Panc1 (cell line): ENCODE results near the gene ATP5IF1. TPM values are rescaled to one million over a fixed set of nuclear protein-coding genes. Genes with fewer than 3 reads are reported as not detected.

Experiments
- ATAC-seq: fragments of 200-7000 bp; cut with Tn5 transposase; 2 replicates; pipeline ENCODE4 v1.9.1; 2020; ENCODE audit warnings: mild to moderate bottlenecking, moderate library complexity
- BruUV-seq: library from RNA; stranded (reverse); fragments of 400-500 nt; replicated peaks from 2 replicates; lab custom pipeline; 2021; lab: Mats Ljungman, UMichigan
- CTCF ChIA-PET: fragments of 300-600 bp; sonication (Branson Sonifier 250); formaldehyde crosslinking; loops from one replicate; lab custom pipeline; 2022; ENCODE audit warnings: antibody characterized with exemption; lab: Charles Lee
- POLR2A ChIA-PET: fragments of 300-600 bp; sonication (Branson Sonifier 250); formaldehyde crosslinking; loops from one replicate; lab custom pipeline; 2022; ENCODE audit warnings: antibody characterized with exemption; lab: Charles Lee
- DNase-seq: peaks from one replicate; pipeline ENCODE4 v3.0.0-alpha.2; 2010; ENCODE audit warnings: low read depth, low spot score
- H3K27ac ChIP-seq: 2 replicates; pipeline ENCODE4 v1.5.1; 2011; ENCODE audit warnings: mild to moderate bottlenecking, low read length, inconsistent platforms
- H3K27me3 ChIP-seq: fragments of 200-500 bp; sonication (Bioruptor generic); 2 replicates; pipeline ENCODE4 v1.6.0; 2014; ENCODE audit warnings: low read length, inconsistent platforms; ENCODE audit not compliant: control insufficient read depth, insufficient read depth
- H3K36me3 ChIP-seq: fragments of 200-500 bp; sonication (Bioruptor generic); 2 replicates; pipeline ENCODE4 v1.5.1; 2014; ENCODE audit warnings: inconsistent platforms, mild to moderate bottlenecking, low read length, moderate library complexity; ENCODE audit not compliant: control insufficient read depth, insufficient read depth
- H3K4me1 ChIP-seq: 2 replicates; pipeline ENCODE4 v1.5.1; 2011; ENCODE audit warnings: inconsistent platforms, mild to moderate bottlenecking, low read length, moderate library complexity; ENCODE audit not compliant: control insufficient read depth, insufficient read depth
- H3K4me3 ChIP-seq, 2 experiments: 2 replicates each; pipeline ENCODE4 v1.5.1; 2011 to 2012; ENCODE audit warnings: low read depth in 2 of 2, low read length in 2 of 2, mild to moderate bottlenecking in 2 of 2, inconsistent platforms in 1 of 2, moderate library complexity in 1 of 2
- H3K9me3 ChIP-seq: fragments of 200-500 bp; sonication (Bioruptor generic); 2 replicates; pipeline ENCODE4 v1.5.1; 2014; ENCODE audit warnings: low read depth, mild to moderate bottlenecking, inconsistent platforms, low read length, moderate library complexity; ENCODE audit not compliant: control insufficient read depth, insufficient read depth
- CTCF ChIP-seq: fragments of 450-650 bp; IDR thresholded peaks from 2 replicates; pipeline ENCODE4 v1.5.1; 2017; ENCODE audit warnings: mild to moderate bottlenecking
- POLR2AphosphoS5 ChIP-seq: IDR thresholded peaks from 2 replicates; pipeline ENCODE4 v1.6.1; 2012; ENCODE audit warnings: mild to moderate bottlenecking, low read depth, low read length, moderate library complexity
- REST ChIP-seq, 2 experiments: IDR thresholded peaks; 2 replicates each; pipeline ENCODE4 v1.6.1; 2011 to 2012; ENCODE audit warnings: low read depth in 2 of 2, control low read depth in 1 of 2, low read length in 1 of 2, mild to moderate bottlenecking in 1 of 2, moderate library complexity in 1 of 2; ENCODE audit not compliant: insufficient read depth in 1 of 2
- SIN3A ChIP-seq: IDR thresholded peaks from 2 replicates; pipeline ENCODE4 v1.6.1; 2012; ENCODE audit warnings: low read depth, mild to moderate bottlenecking, low read length, moderate library complexity, borderline replicate concordance; ENCODE audit not compliant: insufficient read depth
- in situ Hi-C: cut with HindIII; loops from 2 replicates; pipeline ENCODE4 v1.10.0; 2016; ENCODE audit warnings: low sequenced_read_pairs, low pct_unique_long_range_greater_than_20kb
- intact Hi-C: fragments of 100-400 bp; cut with micrococcal nuclease; formaldehyde crosslinking; loops from one replicate; pipeline ENCODE4 v1.10.0; 2022; ENCODE audit not compliant: unreplicated experiment
- total RNA-seq: library from RNA; stranded (reverse); gene quantifications from one replicate; pipeline ENCODE4 v1.2.1, GENCODE V29; 2021; ENCODE audit not compliant: unreplicated experiment

ATP5IF1 gene
- total RNA-seq, 1 experiment from 2014 or later = 94.5 TPM

- peaks cover 30% of the 10 kb centered on the region for H3K4me1 ChIP-seq
- H3K27me3 ChIP-seq = no peaks in the 10 kb centered on the region
- peak within 1 kb of the TSS; percentile 88 for H3K27ac ChIP-seq
- BruUV-seq = TSS peak; percentile 67
- peak within 1 kb of the TSS; percentile 80 to 98 for H3K4me3 ChIP-seq
- TF ChIP-seq POLR2AphosphoS5 = peak; percentile 93
- TF ChIP-seq CTCF = no peak
- TF ChIP-seq REST (IDR thresholded peaks at IDR 0.05; ENCODE audit: insufficient read depth in 1 of 2, low read depth in 2 of 2, low read length in 1 of 2) = no peak
- peak; percentile 96; the same call in 1 of the 2 replicates for TF ChIP-seq SIN3A
- in situ Hi-C loops = loop anchor here (10.0 kb wide), 1 partner anchor 85 kb away; no protein-coding TSS in a partner anchor
- DNase-seq (peak; percentile 100), ATAC-seq (peak; percentile 94)
- no peaks in the 10 kb centered on the region for H3K36me3 ChIP-seq
- intact Hi-C loops = no loop called here
- H3K9me3 ChIP-seq = no peaks in the 10 kb centered on the region
- ChIA-PET CTCF (interaction anchor here (1.9 kb wide), 1 partner anchor 101 kb away, joined by 6 read pairs; no protein-coding TSS in a partner anchor), POLR2A (interaction anchor here (0.6 kb wide), 2 partner anchors 16 to 33 kb away, joined by 4 read pairs; no protein-coding TSS in a partner anchor)
These were observed 23.5 kb downstream of the ATP5IF1 start, which contains the start of gene SESN2 for GRCh38 chr1:28259252-28259933. Gene SESN2, plus strand, starts transcription at chr1:28259518. Its CDS starts 330 bp downstream, at chr1:28259848.

- BruUV-seq = no TSS peak
- no peak for DNase-seq
- ATAC-seq = peak; percentile 68
- TF ChIP-seq REST (IDR thresholded peaks at IDR 0.05; ENCODE audit: insufficient read depth in 1 of 2, low read depth in 2 of 2, low read length in 1 of 2) (no peak), CTCF (no peak), SIN3A (0 out of 2 replicates have a peak, but pooled peaks have one; percentile 56), POLR2AphosphoS5 (no peak)
- POLR2A ChIA-PET = interaction anchor here (0.6 kb wide), 1 partner anchor 17 kb away, joined by 4 read pairs; no protein-coding TSS in a partner anchor
- Histone ChIP-seq H3K9me3 (no peaks in the 10 kb centered on the region), H3K36me3 (no peaks in the 10 kb centered on the region), H3K4me1 (peaks cover 36% of the 10 kb centered on the region), H3K27ac (peak overlapping the region; percentile 73), H3K27me3 (no peaks in the 10 kb centered on the region), H3K4me3 (peak overlapping the region; percentile 80 to 98)
- intact Hi-C loops = loop anchor here (10.0 kb wide), 1 partner anchor 65 kb away; the partner anchor contains the start of gene MED18
- in situ Hi-C loops = loop anchor here (10.0 kb wide), 1 partner anchor 85 kb away; no protein-coding TSS in a partner anchor
- CTCF ChIA-PET = interaction anchor here (1.9 kb wide), 1 partner anchor 100 kb away, joined by 6 read pairs; no protein-coding TSS in a partner anchor
These were observed 24.2 kb downstream of the ATP5IF1 start for GRCh38 chr1:28259934-28260802.
